DMS53 treated with DMSO at 0.1 percent for 48 hours (cell line): Measurements from ENCODE around the gene FAM185A.
"Not testable (repeated sequence)": the region's sequence is repeated elsewhere in the genome, so short reads cannot be mapped to it uniquely, and the experiment has no call there.

Experiments
- DNase-seq: peaks from one replicate; lab custom pipeline; 2025; ENCODE audit not compliant: unreplicated experiment; lab: John Stamatoyannopoulos, UW

Gene FAM185A

DNA sequence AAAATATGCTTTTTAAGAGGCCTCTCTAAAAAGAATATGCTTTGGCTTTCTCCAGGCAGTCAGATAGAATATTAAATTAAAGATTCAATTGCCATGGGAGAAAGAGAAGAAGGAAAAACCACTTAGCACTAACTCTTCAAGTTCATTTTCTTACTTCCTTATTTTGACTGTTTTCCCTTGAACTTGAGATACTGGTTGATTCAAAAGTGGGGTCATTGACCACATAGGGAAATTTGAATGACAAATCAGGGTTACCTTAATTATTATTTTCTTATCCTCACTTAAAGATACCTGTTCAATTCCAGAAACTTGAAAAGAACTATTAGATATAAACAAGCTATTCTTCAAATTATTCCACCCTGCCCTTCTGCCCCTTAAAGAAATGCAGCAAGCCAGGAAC is 27.4 kb downstream of the FAM185A start:
- not testable (repeated sequence) for DNase-seq

GRCh38 chr7:102778663-102779062 is 29.9 kb downstream of the FAM185A start:
- not testable (repeated sequence) for DNase-seq

DNA sequence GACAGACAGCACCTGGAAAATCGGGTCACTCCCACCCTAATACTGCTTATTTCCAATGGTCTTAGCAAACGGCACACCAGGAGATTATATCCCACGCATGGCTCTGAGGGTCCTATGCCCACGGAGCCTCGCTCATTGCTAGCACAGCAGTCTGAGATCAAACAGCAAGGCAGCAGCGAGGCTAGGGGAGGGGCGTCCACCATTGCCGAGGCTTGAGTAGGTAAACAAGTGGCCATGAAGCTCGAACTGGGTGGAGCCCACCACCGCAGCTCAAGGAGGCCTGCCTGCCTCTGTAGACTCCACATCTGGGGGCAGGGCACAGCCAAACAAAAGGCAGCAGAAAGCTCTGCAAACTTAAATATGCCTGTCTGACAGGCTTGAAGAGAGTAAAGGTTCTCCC is 32.1 kb downstream of the FAM185A start:
- not testable (repeated sequence) for DNase-seq

GRCh38 chr7:102788770-102789169 is 40.0 kb downstream of the FAM185A start:
- DNase-seq, result not testable (repeated sequence)

GRCh38 chr7:102790364-102791100 is 41.7 kb downstream of the FAM185A start:
- not testable (repeated sequence) for DNase-seq

- not testable (repeated sequence) for DNase-seq
Measured at GRCh38 chr7:102791367-102791766, 42.6 kb downstream of the FAM185A start.

GRCh38 chr7:102791831-102792230 is 43.0 kb downstream of the FAM185A start:
- DNase-seq, result not testable (repeated sequence)

GRCh38 chr7:102794567-102794966 is 45.8 kb downstream of the FAM185A start:
- DNase-seq, result not testable (repeated sequence)

DNA sequence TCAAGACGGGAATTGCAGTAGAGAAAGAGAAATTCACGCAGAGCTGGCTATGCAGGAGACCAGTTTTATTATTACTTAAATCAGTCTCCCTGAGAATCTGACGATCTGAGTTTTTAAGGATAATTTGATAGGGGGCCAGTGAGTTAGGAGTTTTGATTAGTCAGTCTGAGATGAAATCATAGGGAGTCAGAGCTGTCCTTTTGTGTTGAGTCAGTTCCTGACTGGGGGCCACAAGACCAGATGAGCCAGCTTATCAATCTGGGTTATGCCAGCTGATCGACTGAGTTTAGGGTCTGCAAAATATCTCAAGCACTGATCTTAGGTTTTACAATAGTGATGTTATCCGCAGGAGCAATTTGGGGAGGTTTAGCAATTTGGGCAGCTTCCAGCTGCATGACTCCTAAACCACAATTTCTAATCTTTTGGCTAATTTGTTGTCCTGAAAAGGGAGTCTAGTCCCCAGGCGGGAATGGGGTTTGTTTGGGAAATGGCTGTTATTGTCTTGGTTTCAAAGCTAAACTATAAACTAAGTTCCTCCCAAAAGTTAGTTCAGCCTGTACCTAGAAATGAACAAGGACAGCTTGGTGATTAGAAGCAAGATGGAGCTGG is 47.3 kb downstream of the FAM185A start:
- not testable (repeated sequence) for DNase-seq

DNA sequence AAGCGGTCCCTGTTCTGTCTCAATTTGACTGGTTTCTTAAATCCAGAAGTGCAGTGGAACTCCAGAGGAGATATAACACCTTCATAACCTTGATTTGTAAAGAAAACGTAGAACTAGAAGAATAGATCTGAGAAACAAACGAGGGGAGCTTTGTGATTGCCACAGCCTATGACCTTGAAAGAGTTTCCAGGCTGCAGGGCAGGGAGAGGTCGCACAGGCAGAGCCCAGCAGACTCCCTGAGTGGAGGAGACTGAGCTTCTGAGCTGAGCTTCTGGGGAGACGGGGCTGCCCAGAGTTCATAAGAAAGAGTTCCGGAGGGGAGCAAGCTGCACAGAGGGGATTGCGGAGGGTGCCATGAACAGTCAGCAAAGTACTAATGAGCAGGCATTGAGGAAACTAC is 57.8 kb downstream of the FAM185A start:
- DNase-seq, result no peak

DNA sequence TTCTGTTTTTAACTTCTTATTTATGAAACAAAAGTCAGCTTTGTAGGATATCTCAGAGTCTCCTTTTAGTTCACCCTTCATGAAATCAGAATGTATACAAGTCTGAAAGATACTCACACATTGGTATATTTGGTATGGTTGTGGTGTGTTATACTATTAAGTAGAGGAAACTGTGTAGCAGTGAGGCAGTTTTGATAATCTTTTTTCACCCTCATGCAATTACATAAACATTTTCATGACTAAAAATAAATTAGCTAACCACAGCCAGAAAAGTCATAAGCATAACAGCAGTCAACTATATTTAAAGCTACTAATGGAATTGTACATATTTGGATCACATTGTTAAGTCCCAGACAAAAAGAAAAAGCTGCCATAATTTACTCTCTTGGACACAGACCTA is 62.1 kb downstream of the FAM185A start:
- no peak for DNase-seq

DNA sequence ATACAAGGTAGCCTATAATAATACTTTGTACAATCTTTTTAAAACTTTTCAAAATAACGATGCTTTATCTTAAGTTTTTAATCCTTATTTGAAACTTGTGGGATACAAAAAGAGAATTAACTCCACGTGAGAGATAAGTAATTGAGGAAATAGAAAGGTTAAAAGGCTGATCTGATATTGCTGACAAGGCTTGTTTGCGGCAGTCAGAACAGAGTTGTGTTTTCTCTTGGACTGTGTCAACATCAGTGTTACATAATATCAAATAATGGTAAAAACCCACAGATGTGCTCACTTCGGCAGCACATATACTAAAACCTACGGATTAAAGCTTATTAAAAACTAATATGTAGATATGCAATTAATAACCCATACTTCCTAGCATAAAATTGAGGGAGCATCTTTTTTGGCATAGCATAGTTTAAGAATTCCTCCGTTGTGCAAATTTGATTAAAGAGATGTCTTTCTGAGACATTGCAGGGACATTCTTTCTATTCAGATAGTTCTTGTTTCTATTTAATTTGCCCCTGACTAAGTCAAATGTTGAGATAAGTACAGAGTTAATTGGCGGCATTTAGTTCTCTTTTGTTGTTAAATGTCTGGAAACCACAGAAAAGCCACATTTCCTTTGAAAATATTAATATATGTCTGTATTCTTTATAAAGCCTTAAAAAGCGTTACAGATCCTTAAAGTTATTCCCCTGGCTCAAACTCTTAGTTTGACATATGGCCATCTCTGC is 63.3 kb downstream of the FAM185A start:
- DNase-seq, result no peak

DNA sequence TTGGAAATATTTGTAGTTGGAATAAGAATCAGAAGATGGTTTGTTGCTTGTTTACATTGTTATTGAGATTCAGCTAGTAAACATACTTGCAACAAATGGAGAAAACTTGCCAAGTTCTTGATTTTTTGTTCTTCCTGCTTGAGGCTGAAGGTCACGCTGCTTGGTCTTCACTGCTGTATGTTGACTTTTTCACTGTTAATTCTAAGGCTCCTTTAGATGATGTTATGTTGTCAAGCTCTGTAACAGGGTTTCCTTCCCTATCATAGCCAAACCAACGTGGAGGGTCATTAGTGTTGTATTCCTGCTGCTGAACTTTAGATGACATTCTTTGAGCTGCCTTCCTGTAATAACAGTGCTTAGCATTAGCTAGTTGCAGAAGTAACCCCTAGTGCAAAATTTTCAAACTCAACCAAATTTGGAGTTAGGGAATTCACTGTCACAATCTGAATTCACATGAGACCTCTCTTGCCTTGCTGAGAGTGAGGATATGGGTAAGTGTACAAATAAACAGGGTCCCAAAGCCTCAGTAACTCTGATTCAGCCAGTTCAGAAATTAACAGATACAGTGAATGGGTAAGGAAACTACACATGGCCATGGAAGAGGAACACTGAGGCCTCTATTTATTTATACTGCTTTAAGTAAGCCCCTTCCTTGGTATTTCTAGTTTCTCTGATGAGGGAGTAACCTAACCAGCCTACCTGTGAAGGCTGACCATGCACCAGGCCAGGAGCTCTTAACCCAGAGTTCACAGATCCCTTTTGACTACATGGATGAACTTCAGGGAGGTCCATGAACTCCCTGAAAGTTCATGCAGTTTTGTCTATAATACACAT is 64.6 kb downstream of the FAM185A start:
- no peak for DNase-seq

DNA sequence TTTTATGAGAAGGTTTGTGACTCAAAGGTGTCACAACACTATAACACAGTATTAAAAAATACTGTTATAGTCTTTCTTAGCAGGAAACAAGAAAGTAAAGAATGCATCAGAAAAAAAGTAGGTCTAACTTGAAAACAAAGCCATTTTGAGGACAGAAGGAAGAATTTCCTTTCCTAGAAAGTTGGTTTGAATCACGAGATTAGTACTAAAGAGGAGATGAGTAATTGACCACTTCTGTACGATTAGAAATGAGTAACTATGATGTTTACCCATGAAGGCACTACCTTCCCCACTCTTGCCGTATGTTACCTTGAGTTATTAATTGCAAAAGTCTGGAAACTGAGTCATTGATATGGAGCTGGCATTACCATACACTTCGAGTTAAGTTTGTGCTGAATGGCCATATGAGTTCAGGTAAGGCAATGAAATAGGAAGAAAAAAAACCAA is 65.2 kb downstream of the FAM185A start:
- DNase-seq, result no peak

GRCh38 chr7:102817616-102818573 is 69.1 kb downstream of the FAM185A start:
- no peak for DNase-seq

GRCh38 chr7:102819151-102819550 is 70.4 kb downstream of the FAM185A start:
- no peak for DNase-seq

GRCh38 chr7:102821994-102822747 is 73.4 kb downstream of the FAM185A start:
- no peak for DNase-seq

DNA sequence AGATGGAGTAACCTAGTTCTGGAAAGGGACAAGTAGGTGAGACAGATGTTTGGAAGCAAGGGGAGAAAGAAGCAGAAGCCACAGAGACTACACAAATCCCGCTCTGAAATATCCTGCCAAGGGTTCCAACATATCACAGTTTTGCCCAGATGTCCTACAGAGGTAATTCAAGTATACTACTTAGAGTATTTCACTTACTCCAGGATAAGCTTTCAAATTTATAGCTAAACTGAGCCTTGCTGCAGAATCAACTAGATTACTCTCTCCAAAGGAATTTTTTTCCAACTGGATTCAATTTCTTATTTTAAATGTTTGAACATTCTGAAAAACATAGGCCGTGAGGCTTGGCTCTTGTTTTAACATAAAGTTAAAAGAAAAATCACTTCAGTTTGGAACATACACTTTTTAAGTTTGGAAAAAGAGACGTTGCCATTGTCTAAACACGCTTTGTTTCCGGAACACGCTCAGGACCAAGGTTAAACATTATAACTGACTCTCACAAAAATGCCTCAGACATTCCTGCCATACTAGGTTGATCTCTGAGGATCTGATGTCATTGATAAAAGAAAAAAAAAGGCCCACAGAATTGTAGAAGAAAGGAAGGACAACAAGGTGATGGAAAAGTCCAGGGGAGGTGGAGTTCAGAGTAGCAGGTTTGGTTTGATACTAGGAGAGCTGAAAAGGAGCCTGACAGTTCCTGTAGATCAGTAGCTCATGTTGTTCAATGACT is 74.8 kb downstream of the FAM185A start:
- no peak for DNase-seq
